ENCODE results near the gene AHR.

Gene AHR

GRCh38 chr7:17289074-17289645, 9.3 kb upstream of the AHR start:
- H3K27me3 ChIP-seq (ENCODE audit: insufficient read depth, poor library complexity, severe bottlenecking) = no peaks in the 10 kb centered on the region
- no peaks in the 10 kb centered on the region for H3K4me1 ChIP-seq (ENCODE audit: insufficient read depth, poor library complexity, severe bottlenecking)
- TF ChIP-seq, protein P1, sequence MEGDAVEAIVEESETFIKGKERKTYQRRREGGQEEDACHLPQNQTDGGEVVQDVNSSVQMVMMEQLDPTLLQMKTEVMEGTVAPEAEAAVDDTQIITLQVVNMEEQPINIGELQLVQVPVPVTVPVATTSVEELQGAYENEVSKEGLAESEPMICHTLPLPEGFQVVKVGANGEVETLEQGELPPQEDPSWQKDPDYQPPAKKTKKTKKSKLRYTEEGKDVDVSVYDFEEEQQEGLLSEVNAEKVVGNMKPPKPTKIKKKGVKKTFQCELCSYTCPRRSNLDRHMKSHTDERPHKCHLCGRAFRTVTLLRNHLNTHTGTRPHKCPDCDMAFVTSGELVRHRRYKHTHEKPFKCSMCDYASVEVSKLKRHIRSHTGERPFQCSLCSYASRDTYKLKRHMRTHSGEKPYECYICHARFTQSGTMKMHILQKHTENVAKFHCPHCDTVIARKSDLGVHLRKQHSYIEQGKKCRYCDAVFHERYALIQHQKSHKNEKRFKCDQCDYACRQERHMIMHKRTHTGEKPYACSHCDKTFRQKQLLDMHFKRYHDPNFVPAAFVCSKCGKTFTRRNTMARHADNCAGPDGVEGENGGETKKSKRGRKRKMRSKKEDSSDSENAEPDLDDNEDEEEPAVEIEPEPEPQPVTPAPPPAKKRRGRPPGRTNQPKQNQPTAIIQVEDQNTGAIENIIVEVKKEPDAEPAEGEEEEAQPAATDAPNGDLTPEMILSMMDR (IDR thresholded peaks at IDR 0.05; ENCODE audit: poor library complexity, severe bottlenecking) = no peak
- ATAC-seq (ENCODE audit: low read depth) (no peak), DNase-seq (ENCODE audit: low spot score) (no peak)
- no peaks in the 10 kb centered on the region for H3K9me3 ChIP-seq (ENCODE audit: severe bottlenecking)
- H3K4me3 ChIP-seq (ENCODE audit: severe bottlenecking) = no peak overlapping the region
- H3K27ac ChIP-seq (ENCODE audit: poor library complexity, severe bottlenecking) = no peak overlapping the region
- H3K36me3 ChIP-seq (ENCODE audit: low read depth) = no peaks in the 10 kb centered on the region

GRCh38 chr7:17292843-17293242, 5.6 kb upstream of the AHR start:
- ATAC-seq (ENCODE audit: low read depth) (no peak), DNase-seq (ENCODE audit: low spot score) (no peak)
- TF ChIP-seq, protein P1 (IDR thresholded peaks at IDR 0.05; ENCODE audit: poor library complexity, severe bottlenecking) = no peak
- Histone ChIP-seq H3K4me1 (ENCODE audit: insufficient read depth, poor library complexity, severe bottlenecking) (peaks cover 2% of the 10 kb centered on the region), H3K9me3 (ENCODE audit: severe bottlenecking) (no peaks in the 10 kb centered on the region), H3K36me3 (ENCODE audit: low read depth) (no peaks in the 10 kb centered on the region), H3K27me3 (ENCODE audit: insufficient read depth, poor library complexity, severe bottlenecking) (no peaks in the 10 kb centered on the region), H3K27ac (ENCODE audit: poor library complexity, severe bottlenecking) (no peak overlapping the region), H3K4me3 (ENCODE audit: severe bottlenecking) (no peak overlapping the region)

GRCh38 chr7:17293481-17293880, 5.0 kb upstream of the AHR start:
- Histone ChIP-seq H3K27me3 (ENCODE audit: insufficient read depth, poor library complexity, severe bottlenecking) (no peaks in the 10 kb centered on the region), H3K9me3 (ENCODE audit: severe bottlenecking) (no peaks in the 10 kb centered on the region), H3K4me3 (ENCODE audit: severe bottlenecking) (no peak overlapping the region), H3K4me1 (ENCODE audit: insufficient read depth, poor library complexity, severe bottlenecking) (peaks cover 5% of the 10 kb centered on the region), H3K36me3 (ENCODE audit: low read depth) (no peaks in the 10 kb centered on the region), H3K27ac (ENCODE audit: poor library complexity, severe bottlenecking) (no peak overlapping the region)
- TF ChIP-seq, protein P1 (IDR thresholded peaks at IDR 0.05; ENCODE audit: poor library complexity, severe bottlenecking) = no peak
- ATAC-seq (ENCODE audit: low read depth) (no peak), DNase-seq (ENCODE audit: low spot score) (no peak)

- TF ChIP-seq, protein P1 (IDR thresholded peaks at IDR 0.05; ENCODE audit: poor library complexity, severe bottlenecking) = no peak
- H3K36me3 ChIP-seq (ENCODE audit: low read depth) = no peaks in the 10 kb centered on the region
- H3K9me3 ChIP-seq (ENCODE audit: severe bottlenecking) = no peaks in the 10 kb centered on the region
- peaks cover 20% of the 10 kb centered on the region for H3K4me1 ChIP-seq (ENCODE audit: insufficient read depth, poor library complexity, severe bottlenecking)
- ATAC-seq (ENCODE audit: low read depth) (no peak), DNase-seq (ENCODE audit: low spot score) (no peak)
- H3K27ac ChIP-seq (ENCODE audit: poor library complexity, severe bottlenecking) = no peak overlapping the region
- H3K4me3 ChIP-seq (ENCODE audit: severe bottlenecking) = no peak overlapping the region
- no peaks in the 10 kb centered on the region for H3K27me3 ChIP-seq (ENCODE audit: insufficient read depth, poor library complexity, severe bottlenecking)
These were observed 1.2 kb upstream of the AHR start for GRCh38 chr7:17297243-17297642.

GRCh38 chr7:17298840-17299482, 509 bp downstream of the AHR start:
- Histone ChIP-seq H3K4me1 (ENCODE audit: insufficient read depth, poor library complexity, severe bottlenecking) (peaks cover 31% of the 10 kb centered on the region), H3K27ac (ENCODE audit: poor library complexity, severe bottlenecking) (peak overlapping the region; percentile 67), H3K36me3 (ENCODE audit: low read depth) (no peaks in the 10 kb centered on the region), H3K9me3 (ENCODE audit: severe bottlenecking) (no peaks in the 10 kb centered on the region), H3K27me3 (ENCODE audit: insufficient read depth, poor library complexity, severe bottlenecking) (no peaks in the 10 kb centered on the region), H3K4me3 (ENCODE audit: severe bottlenecking) (peak overlapping the region; percentile 77)
- TF ChIP-seq, protein P1 (IDR thresholded peaks at IDR 0.05; ENCODE audit: poor library complexity, severe bottlenecking) = no peak
- DNase-seq (ENCODE audit: low spot score) (peak; percentile 53), ATAC-seq (ENCODE audit: low read depth) (peak; percentile 59)
